ENCODE data around the gene SPEM3.
A peak's percentile ranks its signal among the peaks of the same experiment; 100 is the strongest.

The SPEM3 gene

GRCh38 chr17:7403977-7404736 is 24.5 kb upstream of the SPEM3 start, which contains the start of gene TMEM256:
Gene TMEM256 (minus strand): TSS chr17:7404097. CDS start chr17:7404084, 13 bp downstream.
- DNase-seq = peak; percentile 95

GRCh38 chr17:7404737-7405349 is 23.8 kb upstream of the SPEM3 start:
- DNase-seq = no peak

GRCh38 chr17:7405350-7406234 is 23.1 kb upstream of the SPEM3 start:
- peak; percentile 5 for DNase-seq

- no peak for DNase-seq
These were observed 22.3 kb upstream of the SPEM3 start for GRCh38 chr17:7406235-7406825.

GRCh38 chr17:7407082-7407481 is 21.6 kb upstream of the SPEM3 start:
- DNase-seq = no peak

GRCh38 chr17:7407485-7408251 is 21.0 kb upstream of the SPEM3 start, which contains the start of gene NLGN2:
Gene NLGN2 (plus strand): TSS chr17:7407845. CDS start chr17:7408256, 411 bp downstream.
- no peak for DNase-seq

- DNase-seq = no peak
These were observed 20.4 kb upstream of the SPEM3 start for GRCh38 chr17:7408252-7408727.

- no peak for DNase-seq
These were observed 19.8 kb upstream of the SPEM3 start for GRCh38 chr17:7408863-7409262.

- DNase-seq = no peak
These were observed 18.9 kb upstream of the SPEM3 start for GRCh38 chr17:7409716-7410115.

GRCh38 chr17:7410634-7411426 is 17.8 kb upstream of the SPEM3 start:
- DNase-seq = no peak

GRCh38 chr17:7411427-7411750 is 17.3 kb upstream of the SPEM3 start:
- no peak for DNase-seq

GRCh38 chr17:7413346-7413985 is 15.2 kb upstream of the SPEM3 start:
- DNase-seq = no peak

- no peak for DNase-seq
These were observed 13.8 kb upstream of the SPEM3 start for GRCh38 chr17:7414837-7415236.

GRCh38 chr17:7415784-7416183 is 12.9 kb upstream of the SPEM3 start:
- no peak for DNase-seq

GRCh38 chr17:7416323-7416722 is 12.3 kb upstream of the SPEM3 start:
- DNase-seq = no peak

- no peak for DNase-seq
These were observed 11.5 kb upstream of the SPEM3 start for GRCh38 chr17:7417056-7417655.

- DNase-seq = no peak
These were observed 10.0 kb upstream of the SPEM3 start for GRCh38 chr17:7418472-7419152.

- DNase-seq = no peak
These were observed 8.6 kb upstream of the SPEM3 start, which contains the start of gene SPEM1 for GRCh38 chr17:7419819-7420610. Gene SPEM1 (plus strand): TSS chr17:7420324. CDS start chr17:7420385, 61 bp downstream.

GRCh38 chr17:7421186-7421585 is 7.5 kb upstream of the SPEM3 start:
- DNase-seq = no peak
